IgD-negative memory B cell (primary cell): ENCODE data around the gene PXN. TPM values are rescaled to one million over a fixed set of nuclear protein-coding genes. Genes with fewer than 3 reads are reported as not detected.

Experiments used
- H3K27ac Mint-ChIP-seq, 3 donors: one replicate each; pipeline ENCODE4 v1.8.0; 2020 to 2022; ENCODE audit warnings: mild to moderate bottlenecking in 3 of 3, mixed read lengths in 3 of 3, moderate library complexity in 1 of 3
- H3K27me3 Mint-ChIP-seq: one replicate; pipeline ENCODE4 v1.8.0; 2021; ENCODE audit warnings: mixed read lengths
- H3K36me3 Mint-ChIP-seq: one replicate; pipeline ENCODE4 v1.8.0; 2020; ENCODE audit warnings: mild to moderate bottlenecking, mixed read lengths
- H3K4me1 Mint-ChIP-seq, 3 donors: one replicate each; pipeline ENCODE4 v1.8.0; 2020 to 2022; ENCODE audit warnings: mixed read lengths in 3 of 3, mild to moderate bottlenecking in 1 of 3
- H3K4me3 Mint-ChIP-seq, 4 donors: one replicate each; pipeline ENCODE4 v1.8.0; 2020 to 2022; ENCODE audit warnings: mild to moderate bottlenecking in 4 of 4, mixed read lengths in 4 of 4, moderate library complexity in 3 of 4
- H3K9me3 Mint-ChIP-seq, 3 donors: one replicate each; pipeline ENCODE4 v1.8.0; 2020 to 2021; ENCODE audit warnings: mixed read lengths in 3 of 3, mild to moderate bottlenecking in 1 of 3
- polyA plus RNA-seq: library from polyadenylated mRNA; unstranded; fragments of 300-500 nt; fragmentation: Illumina TruSeq; gene quantifications from one replicate; pipeline ENCODE4 v1.2.3, GENCODE V29; 2021

The PXN gene
- polyA plus RNA-seq: 6.3 TPM

DNA sequence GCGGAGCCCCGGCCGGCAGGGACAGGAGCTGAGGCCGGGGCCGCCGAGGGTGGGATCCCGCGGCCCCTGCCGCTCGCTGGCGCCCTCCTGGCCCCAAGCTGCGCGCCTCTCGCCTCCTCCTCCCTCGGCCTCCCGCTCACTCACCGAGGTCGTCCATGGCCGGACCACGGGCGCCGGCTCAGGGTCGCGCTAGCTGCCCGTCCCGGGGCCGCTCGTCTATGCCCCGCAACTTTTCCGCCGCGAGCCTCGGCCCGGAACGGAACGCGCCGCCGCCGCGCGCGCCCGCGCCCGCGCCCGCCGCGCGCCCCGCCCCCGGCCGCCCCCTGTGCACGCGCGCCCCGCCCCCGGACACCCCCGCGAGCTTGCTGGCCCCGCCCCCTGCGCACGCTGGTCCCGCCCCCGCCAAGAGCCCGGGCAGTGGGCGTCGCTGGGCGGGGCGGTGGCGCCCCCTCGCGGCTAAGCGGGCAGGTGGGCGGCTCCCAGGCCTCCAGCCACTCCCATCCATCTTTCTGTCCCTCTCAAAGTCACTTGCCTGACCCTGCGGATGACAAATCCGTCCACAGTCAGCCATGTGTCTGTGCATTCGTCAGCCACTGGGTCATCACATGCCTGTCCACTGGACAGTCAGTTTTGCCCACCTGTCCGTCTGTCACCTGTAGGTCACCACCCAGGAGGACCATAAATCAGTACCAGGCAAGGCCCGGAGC, at the start of gene PXN:
PXN (minus strand) TSS at position 258 of the 707 bp plus-strand sequence; CDS start at position 157, 101 bp downstream.
- Mint-ChIP-seq H3K27me3 (peaks cover 27% of the 10 kb centered on the region), H3K4me3 (peak within 1 kb of the TSS; percentile 82 to 93 (median 88)), H3K4me1 (peaks cover 3 to 12% (median 7%) of the 10 kb centered on the region in 3 donors), H3K9me3 (no peaks in the 10 kb centered on the region), H3K36me3 (no peaks in the 10 kb centered on the region), H3K27ac (peak within 1 kb of the TSS in 2 of 3 donors; percentile 27 to 92)

DNA sequence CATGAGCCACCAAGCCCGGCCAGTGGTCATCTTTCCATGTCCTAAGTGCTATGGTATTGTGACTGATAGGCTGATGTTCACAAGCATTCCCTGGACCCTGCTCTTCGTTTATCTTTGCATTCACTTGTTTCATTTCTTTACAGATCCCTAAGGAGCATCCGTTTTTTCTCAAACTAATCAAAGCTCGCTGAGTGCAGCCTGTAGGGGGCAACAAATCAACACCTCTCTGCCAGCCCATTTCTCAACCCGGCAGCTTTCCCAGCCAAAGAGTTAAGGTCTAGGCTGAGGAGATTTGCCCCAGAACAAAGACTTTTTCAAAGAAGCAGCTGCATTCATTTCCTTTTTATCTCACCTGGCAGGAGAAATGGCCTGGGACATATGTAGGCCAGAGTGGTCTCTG, 48.7 kb upstream of the PXN start:
- H3K36me3 Mint-ChIP-seq: no peaks in the 10 kb centered on the region
- no peaks in the 10 kb centered on the region for H3K9me3 Mint-ChIP-seq
- peaks cover 6 to 13% (median 10%) of the 10 kb centered on the region in 3 donors for H3K4me1 Mint-ChIP-seq
- H3K27me3 Mint-ChIP-seq: no peaks in the 10 kb centered on the region
- no peak overlapping the region for H3K27ac Mint-ChIP-seq
- H3K4me3 Mint-ChIP-seq: no peak overlapping the region

DNA sequence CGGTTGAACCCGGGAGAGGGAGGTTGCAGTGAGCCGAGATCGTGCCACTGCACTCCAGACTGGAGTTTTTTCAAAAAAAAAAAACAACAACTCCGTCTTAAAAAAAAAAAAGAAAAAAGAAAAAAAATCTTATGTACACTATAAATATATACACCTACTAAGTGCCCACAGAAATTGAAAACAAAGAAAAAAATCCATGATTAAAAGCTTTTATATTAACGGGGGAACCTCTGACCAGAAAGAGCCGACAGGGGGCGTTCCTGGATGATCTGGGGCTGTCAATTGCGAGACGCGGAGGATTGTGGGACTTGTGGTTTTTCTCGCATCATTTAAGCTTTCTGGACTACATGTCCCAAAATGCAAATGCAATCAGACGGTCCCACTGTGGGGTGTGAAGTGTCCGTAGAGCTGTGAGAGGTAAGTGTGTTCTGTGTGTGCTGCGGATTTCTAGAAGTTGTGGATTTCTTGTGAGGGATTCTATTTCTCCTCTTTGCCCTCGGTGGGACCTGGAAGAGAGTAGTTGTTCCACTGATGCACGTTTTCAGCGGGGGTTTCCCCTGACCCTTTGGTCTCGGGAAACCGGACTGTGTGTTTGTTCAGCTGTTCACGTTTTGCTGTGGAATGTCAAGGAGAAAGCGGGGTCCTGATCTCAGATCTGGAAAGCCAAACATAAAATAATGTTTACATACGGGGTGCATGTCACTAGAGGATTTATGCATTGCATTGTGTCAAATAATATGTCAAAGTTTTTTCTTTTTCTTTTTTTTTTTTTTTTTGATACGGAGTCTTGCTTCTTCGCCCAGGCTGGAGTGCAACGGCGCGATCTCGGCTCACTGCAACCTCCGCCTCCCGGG, 36.7 kb upstream of the PXN start, which contains the start of gene SIRT4:
SIRT4 (plus strand) TSS at position 360 of the 854 bp plus-strand sequence. CDS start 1,241 bp downstream, outside the sequence.
- Mint-ChIP-seq H3K36me3 (peaks cover 2% of the 10 kb centered on the region), H3K4me1 (peaks cover 5 to 9% (median 8%) of the 10 kb centered on the region in 3 donors), H3K9me3 (no peaks in the 10 kb centered on the region), H3K4me3 (peak within 1 kb of the TSS; percentile 88 to 99 (median 94)), H3K27ac (peak within 1 kb of the TSS; percentile 6 to 88 (median 27)), H3K27me3 (no peaks in the 10 kb centered on the region)

- no peaks in the 10 kb centered on the region for H3K9me3 Mint-ChIP-seq
- no peak within 1 kb of the TSS for H3K27ac Mint-ChIP-seq
- no peaks in the 10 kb centered on the region for H3K36me3 Mint-ChIP-seq
- H3K27me3 Mint-ChIP-seq: no peaks in the 10 kb centered on the region
- H3K4me1 Mint-ChIP-seq: peaks cover 0 to 8% (median 7%) of the 10 kb centered on the region in 3 donors
- H3K4me3 Mint-ChIP-seq: no peak within 1 kb of the TSS
These were observed 27.4 kb upstream of the PXN start, which contains the start of gene RNU4-1 for GRCh38 chr12:120292661-120293531. TSS of gene RNU4-1 (minus strand) at chr12:120293237.

- H3K27ac Mint-ChIP-seq: no peak overlapping the region
- no peaks in the 10 kb centered on the region for H3K36me3 Mint-ChIP-seq
- H3K4me1 Mint-ChIP-seq: peaks cover 0 to 8% (median 7%) of the 10 kb centered on the region in 3 donors
- no peaks in the 10 kb centered on the region for H3K27me3 Mint-ChIP-seq
- no peaks in the 10 kb centered on the region for H3K9me3 Mint-ChIP-seq
- H3K4me3 Mint-ChIP-seq: no peak overlapping the region
These were observed 26.8 kb upstream of the PXN start for GRCh38 chr12:120292411-120292660.

DNA sequence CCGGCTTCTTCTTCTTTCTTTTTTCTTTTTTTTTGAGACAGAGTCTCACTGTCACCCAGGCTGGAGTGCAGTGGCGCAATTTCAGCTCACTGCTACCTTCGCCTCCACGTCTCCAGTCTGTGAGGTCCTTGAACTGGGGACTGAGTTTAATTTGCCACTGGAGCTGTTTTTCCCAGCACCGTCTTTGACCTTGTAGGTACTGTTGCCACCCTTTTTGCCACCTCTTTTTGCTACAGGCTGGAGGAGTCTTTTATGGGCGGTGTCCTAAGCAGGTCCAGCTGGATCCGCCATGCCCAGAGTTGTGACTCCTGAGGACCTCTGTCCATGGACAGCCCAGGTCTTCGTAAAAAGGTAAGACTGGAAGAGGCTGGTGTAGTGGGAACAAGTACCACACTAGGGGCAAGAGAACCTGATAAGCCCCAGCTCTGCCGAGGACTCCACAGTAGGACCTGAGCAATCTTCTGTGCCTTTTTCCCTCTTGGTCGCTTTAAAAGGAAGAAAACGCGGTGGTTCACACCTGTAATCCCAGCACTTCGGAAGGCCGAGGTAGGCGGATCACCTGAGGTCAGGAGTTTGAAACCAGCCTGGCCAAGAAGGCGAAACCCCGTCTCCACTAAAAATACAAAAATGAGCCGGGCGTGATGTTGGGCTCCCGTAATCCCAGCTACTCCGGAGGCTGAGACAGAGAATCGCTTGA, 25.2 kb upstream of the PXN start:
- Mint-ChIP-seq H3K4me1 (peaks cover 0 to 11% (median 10%) of the 10 kb centered on the region in 3 donors), H3K9me3 (no peaks in the 10 kb centered on the region), H3K36me3 (no peaks in the 10 kb centered on the region), H3K27ac (peak overlapping the region in 1 of 3 donors; percentile 15), H3K4me3 (peak overlapping the region in 3 of 4 donors; percentile 36 to 80 (median 74)), H3K27me3 (no peaks in the 10 kb centered on the region)

DNA sequence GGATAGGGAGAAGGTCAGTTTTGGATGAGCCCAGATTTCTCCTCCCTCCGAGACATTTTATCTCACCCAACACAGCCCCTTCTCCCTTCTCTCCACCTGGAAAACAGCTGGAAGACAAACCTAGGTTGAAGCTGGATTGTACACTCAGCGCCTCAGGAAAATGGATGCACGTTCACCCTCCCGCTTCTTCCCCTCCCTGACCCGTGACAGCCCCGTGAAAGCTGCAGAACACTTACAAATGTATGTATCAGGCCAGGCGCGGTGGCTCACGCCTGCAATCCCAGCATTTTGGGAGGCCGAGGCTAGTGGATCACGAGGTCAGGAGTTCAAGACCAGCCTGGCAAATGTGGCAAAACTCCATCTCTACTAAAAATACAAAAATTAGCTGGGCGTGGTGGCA, 22.0 kb upstream of the PXN start:
- Mint-ChIP-seq H3K36me3 (no peaks in the 10 kb centered on the region), H3K4me3 (no peak overlapping the region), H3K27me3 (no peaks in the 10 kb centered on the region), H3K9me3 (no peaks in the 10 kb centered on the region), H3K27ac (no peak overlapping the region), H3K4me1 (peaks cover 3 to 11% (median 10%) of the 10 kb centered on the region in 3 donors)

GRCh38 chr12:120286768-120287490, 21.4 kb upstream of the PXN start:
- Mint-ChIP-seq H3K27ac (peak overlapping the region in 1 of 3 donors; percentile 20), H3K36me3 (no peaks in the 10 kb centered on the region), H3K9me3 (peaks cover 0 to 1% (median 0%) of the 10 kb centered on the region in 3 donors), H3K27me3 (no peaks in the 10 kb centered on the region), H3K4me1 (peaks cover 3 to 11% (median 10%) of the 10 kb centered on the region in 3 donors), H3K4me3 (peak overlapping the region in 2 of 4 donors; percentile 20 to 29)

DNA sequence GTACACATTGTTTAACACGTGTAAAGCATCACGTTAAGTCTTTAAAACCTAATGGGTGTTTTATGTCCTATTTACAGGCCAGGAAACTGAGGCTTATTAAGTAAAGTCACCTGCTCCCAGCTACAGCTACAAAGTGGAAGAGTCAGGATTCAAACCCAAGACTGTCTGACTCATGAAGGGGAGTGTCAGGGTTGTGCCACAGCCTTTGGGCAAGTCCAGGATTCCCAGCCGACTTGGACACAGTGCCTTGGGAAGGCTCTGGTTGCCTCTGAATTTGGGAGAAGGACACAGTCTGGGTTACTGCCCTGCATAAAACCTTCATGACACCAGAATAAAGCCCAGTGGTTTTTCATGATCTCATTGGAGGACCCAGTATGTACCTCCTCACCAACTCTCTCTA, 18.9 kb upstream of the PXN start:
- peaks cover 3 to 5% (median 4%) of the 10 kb centered on the region in 3 donors for H3K4me1 Mint-ChIP-seq
- peaks cover 3% of the 10 kb centered on the region for H3K27me3 Mint-ChIP-seq
- H3K36me3 Mint-ChIP-seq: no peaks in the 10 kb centered on the region

DNA sequence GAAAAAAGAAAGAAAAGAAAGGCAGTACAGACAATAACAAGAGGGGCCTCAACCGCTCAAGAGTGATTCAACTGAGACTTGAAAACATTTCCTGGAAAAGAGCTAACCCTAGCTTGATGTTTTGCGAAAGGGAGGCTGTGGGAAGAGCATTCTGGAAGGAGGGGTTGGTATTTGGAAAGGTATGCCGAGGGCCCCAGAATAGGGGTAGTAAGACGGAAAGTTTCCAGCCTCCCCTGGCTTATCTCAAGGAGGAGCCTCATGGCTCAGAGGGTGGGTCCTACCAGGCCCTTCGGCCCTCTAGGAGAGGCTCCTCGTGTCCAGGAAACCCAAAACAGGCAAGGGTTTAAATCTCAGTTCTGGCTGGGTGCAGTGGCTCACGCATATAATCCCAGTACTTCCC, 17.8 kb upstream of the PXN start:
- Mint-ChIP-seq H3K27me3 (peaks cover 6% of the 10 kb centered on the region), H3K27ac (no peak overlapping the region), H3K36me3 (no peaks in the 10 kb centered on the region), H3K4me3 (no peak overlapping the region), H3K4me1 (peaks cover 3 to 4% (median 3%) of the 10 kb centered on the region in 3 donors), H3K9me3 (peaks cover 0 to 1% (median 0%) of the 10 kb centered on the region in 3 donors)

More for the DNA sequence above, 18.9 kb upstream of the PXN start:
- Mint-ChIP-seq H3K9me3 (peaks cover 0 to 1% (median 0%) of the 10 kb centered on the region in 3 donors), H3K4me3 (no peak overlapping the region), H3K27ac (no peak overlapping the region)

- Mint-ChIP-seq H3K9me3 (peaks cover 0 to 1% (median 0%) of the 10 kb centered on the region in 3 donors), H3K4me3 (no peak overlapping the region), H3K4me1 (no peaks in the 10 kb centered on the region), H3K27ac (no peak overlapping the region), H3K36me3 (no peaks in the 10 kb centered on the region), H3K27me3 (peaks cover 6% of the 10 kb centered on the region)
These were observed 12.9 kb upstream of the PXN start for GRCh38 chr12:120278137-120279069.

GRCh38 chr12:120276734-120277133, 11.2 kb upstream of the PXN start:
- Mint-ChIP-seq H3K4me1 (no peaks in the 10 kb centered on the region), H3K36me3 (no peaks in the 10 kb centered on the region), H3K27ac (no peak overlapping the region), H3K27me3 (peaks cover 10% of the 10 kb centered on the region), H3K9me3 (no peaks in the 10 kb centered on the region), H3K4me3 (no peak overlapping the region)

DNA sequence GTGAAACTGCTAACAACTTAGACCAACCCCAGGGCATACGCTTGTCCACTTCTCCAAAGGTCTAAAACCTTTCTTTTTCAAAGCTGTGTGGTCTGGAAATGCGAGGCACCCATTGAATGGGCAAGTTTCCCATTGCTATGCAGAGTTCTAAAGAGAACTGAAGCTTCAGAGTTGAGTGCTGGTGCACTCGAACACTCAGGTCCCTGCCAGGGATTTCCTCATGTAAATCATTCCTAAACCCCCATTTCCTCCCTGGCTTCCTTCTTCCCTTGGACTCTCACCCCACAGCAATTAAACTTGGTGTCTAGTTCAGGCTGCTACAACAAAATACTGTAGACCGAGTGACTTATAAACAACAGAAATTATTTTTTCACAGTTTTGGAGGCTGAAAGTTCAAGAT, 2.2 kb upstream of the PXN start:
- Mint-ChIP-seq H3K4me3 (peak overlapping the region in 1 of 4 donors; percentile 38), H3K4me1 (peaks cover 3 to 9% (median 7%) of the 10 kb centered on the region in 3 donors), H3K27me3 (peaks cover 20% of the 10 kb centered on the region), H3K36me3 (no peaks in the 10 kb centered on the region), H3K9me3 (no peaks in the 10 kb centered on the region), H3K27ac (no peak overlapping the region)
